Activated naive CD8-positive, alpha-beta T cell treated with anti-CD3 and anti-CD28 coated beads, Interleukin-2, amount 10 ng/mL, durations not matched to agents 7 days and 5 days (primary cell): Measurements from ENCODE around the gene ACAN. TPM values are rescaled to one million over a fixed set of nuclear protein-coding genes. Genes with fewer than 3 reads are reported as not detected.
"Not testable (repeated sequence)": the region's sequence is repeated elsewhere in the genome, so short reads cannot be mapped to it uniquely, and the experiment has no call there.

Experiments
- ATAC-seq: fragments of 150-1000 bp; cut with Tn5 transposase; one replicate; pipeline ENCODE4 v1.10.0; 2021; ENCODE audit warnings: low read depth, moderate library complexity
- POLR2A ChIA-PET: fragments of 350-600 bp; sonication (Branson Sonifier 250); formaldehyde crosslinking; loops from one replicate; lab custom pipeline; 2021; ENCODE audit warnings: antibody characterized with exemption; lab: Charles Lee
- DNase-seq: peaks from one replicate; pipeline ENCODE4 v3.0.0; 2021
- H3K27ac Mint-ChIP-seq: one replicate; pipeline ENCODE4 v1.8.0; 2022; ENCODE audit warnings: mild to moderate bottlenecking, mixed read lengths
- H3K27me3 Mint-ChIP-seq: one replicate; pipeline ENCODE4 v1.8.0; 2022; ENCODE audit warnings: mild to moderate bottlenecking, moderate library complexity, mixed read lengths
- H3K36me3 Mint-ChIP-seq: one replicate; pipeline ENCODE4 v1.8.0; 2021; ENCODE audit warnings: mild to moderate bottlenecking, mixed read lengths
- H3K4me1 Mint-ChIP-seq: one replicate; pipeline ENCODE4 v1.8.0; 2021; ENCODE audit warnings: mixed read lengths
- H3K4me3 Mint-ChIP-seq: one replicate; pipeline ENCODE4 v1.8.0; 2022; ENCODE audit warnings: mild to moderate bottlenecking, moderate library complexity, mixed read lengths
- H3K9me3 Mint-ChIP-seq: one replicate; pipeline ENCODE4 v1.8.0; 2021; ENCODE audit warnings: mixed read lengths
- total RNA-seq, 2 experiments: library from RNA; stranded (reverse); gene quantifications; one replicate each; pipeline ENCODE4 v1.2.3, GENCODE V29; 2021

ACAN gene
- total RNA-seq, 2 experiments from 2014 or later, result not detected

DNA sequence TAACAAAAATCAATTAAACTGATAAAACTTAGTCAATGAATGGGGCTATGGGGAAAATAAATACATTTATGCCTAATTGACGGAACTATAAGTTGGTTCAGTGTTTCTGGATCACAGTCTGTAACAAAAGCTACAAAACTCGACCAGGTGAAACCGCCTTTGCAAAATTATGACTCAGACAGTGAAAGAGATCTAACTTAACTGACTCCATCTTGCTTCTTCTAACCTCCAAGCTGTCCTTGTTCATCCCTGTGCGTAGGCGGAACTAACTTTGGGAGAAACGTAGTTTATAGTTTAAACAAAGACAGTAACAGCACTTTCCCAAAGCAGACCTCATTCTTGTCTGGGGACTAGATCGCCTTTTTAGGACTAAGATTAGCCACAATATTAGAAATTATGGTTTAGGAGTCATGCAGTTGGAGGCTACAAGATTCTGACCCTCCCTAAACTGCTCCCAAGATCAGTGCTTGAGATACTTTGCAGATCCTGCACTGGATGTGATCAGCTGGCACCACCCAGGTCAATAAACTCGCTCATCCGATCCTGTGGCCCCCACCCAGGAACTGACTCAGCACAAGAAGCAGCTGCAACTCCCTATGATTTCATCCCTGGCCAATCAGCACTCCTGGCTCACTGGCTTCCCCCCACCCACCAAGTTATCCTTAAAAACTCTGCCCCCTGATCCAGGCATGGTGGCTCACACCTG, 117.1 kb downstream of the ACAN start:
- Mint-ChIP-seq H3K36me3 (no peaks in the 10 kb centered on the region), H3K27ac (no peak overlapping the region), H3K27me3 (peaks cover 18% of the 10 kb centered on the region), H3K4me1 (peaks cover 6% of the 10 kb centered on the region), H3K4me3 (no peak overlapping the region), H3K9me3 (no peaks in the 10 kb centered on the region)
- DNase-seq (no peak), ATAC-seq (no peak)
- POLR2A ChIA-PET, result no interaction called here

GRCh38 chr15:88920892-88921435, 117.7 kb downstream of the ACAN start:
- H3K4me1 Mint-ChIP-seq, H3K9me3 Mint-ChIP-seq, DNase-seq, POLR2A ChIA-PET, ATAC-seq, H3K27ac Mint-ChIP-seq, H3K4me3 Mint-ChIP-seq, H3K36me3 Mint-ChIP-seq: not testable (repeated sequence)
- peaks cover 18% of the 10 kb centered on the region for H3K27me3 Mint-ChIP-seq

Other genes starting within 250 kb of the ACAN start
- 10 to 100 TPM; 38.2 to 42.5 TPM for gene AEN, start 182.1 kb upstream of the ACAN start, total RNA-seq
- gene ISG20, start 164.4 kb upstream of the ACAN start, total RNA-seq, result 100 to 1,000 TPM; 209 to 215 TPM
- 10 to 100 TPM; 79.1 to 80.8 TPM for gene HAPLN3, start 92.1 kb downstream of the ACAN start, total RNA-seq
- 100 to 1,000 TPM in 1 of 2 experiments, 10 to 100 TPM in 1; 94.7 to 100 TPM for gene MFGE8, start 109.9 kb downstream of the ACAN start, total RNA-seq